ENCODE results near the gene ULK2.

- TF ChIP-seq, protein P1, sequence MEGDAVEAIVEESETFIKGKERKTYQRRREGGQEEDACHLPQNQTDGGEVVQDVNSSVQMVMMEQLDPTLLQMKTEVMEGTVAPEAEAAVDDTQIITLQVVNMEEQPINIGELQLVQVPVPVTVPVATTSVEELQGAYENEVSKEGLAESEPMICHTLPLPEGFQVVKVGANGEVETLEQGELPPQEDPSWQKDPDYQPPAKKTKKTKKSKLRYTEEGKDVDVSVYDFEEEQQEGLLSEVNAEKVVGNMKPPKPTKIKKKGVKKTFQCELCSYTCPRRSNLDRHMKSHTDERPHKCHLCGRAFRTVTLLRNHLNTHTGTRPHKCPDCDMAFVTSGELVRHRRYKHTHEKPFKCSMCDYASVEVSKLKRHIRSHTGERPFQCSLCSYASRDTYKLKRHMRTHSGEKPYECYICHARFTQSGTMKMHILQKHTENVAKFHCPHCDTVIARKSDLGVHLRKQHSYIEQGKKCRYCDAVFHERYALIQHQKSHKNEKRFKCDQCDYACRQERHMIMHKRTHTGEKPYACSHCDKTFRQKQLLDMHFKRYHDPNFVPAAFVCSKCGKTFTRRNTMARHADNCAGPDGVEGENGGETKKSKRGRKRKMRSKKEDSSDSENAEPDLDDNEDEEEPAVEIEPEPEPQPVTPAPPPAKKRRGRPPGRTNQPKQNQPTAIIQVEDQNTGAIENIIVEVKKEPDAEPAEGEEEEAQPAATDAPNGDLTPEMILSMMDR (IDR thresholded peaks at IDR 0.05), result no peak
- TF ChIP-seq POLR2A (IDR thresholded peaks at IDR 0.05), result no peak
These were observed 37.2 kb upstream of the ULK2 start for GRCh38 chr17:19904924-19905323.

Data from uterus (tissue), 2 donors.